ENCODE data around the gene CTNNA2. TPM values are rescaled to one million over a fixed set of nuclear protein-coding genes. Genes with fewer than 3 reads are reported as not detected.
"Not testable (repeated sequence)": the region's sequence is repeated elsewhere in the genome, so short reads cannot be mapped to it uniquely, and the experiment has no call there.

Gene CTNNA2
- total RNA-seq, 1 experiment from 2014 or later = 0.10 TPM

DNA sequence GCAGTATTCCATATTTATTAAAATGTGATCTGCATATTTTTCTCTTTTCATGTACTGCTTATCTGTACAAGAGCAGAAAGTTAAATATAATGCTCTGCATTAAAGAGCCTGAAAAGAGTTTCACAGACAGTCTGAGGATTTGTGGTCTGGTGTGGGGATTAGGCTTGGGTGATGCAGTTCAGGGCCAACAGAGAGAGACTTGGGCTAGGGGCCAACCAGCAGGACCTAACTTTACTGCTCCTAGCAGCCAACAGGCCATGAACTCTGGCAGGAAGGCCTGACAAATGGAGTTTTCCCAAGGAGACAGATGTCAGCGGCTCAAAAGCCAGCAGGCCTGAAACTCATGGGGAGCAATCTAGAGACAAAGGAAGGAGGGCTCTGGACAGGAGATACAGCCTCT lies 622.1 kb downstream of the CTNNA2 start:
- DNase-seq (ENCODE audit: low spot score) = no peak

DNA sequence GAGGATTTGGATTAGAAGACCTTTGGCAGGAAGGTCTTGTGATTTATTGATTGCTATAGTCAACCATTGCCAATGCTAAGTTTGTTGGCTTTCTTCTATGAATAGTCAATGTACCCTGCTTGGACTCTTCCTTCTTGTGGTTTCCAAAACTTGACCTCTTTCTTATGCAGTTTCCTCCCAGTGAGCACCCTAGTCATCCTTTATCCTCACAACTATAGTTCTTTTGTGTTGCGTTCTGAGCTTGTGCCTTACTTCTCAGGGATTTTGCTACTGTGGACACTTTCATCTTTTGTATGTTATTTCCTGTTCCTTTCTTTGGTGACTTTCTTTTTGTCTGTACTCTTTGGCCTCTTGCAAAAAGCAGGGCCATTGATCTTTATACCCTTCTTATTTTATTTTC lies 623.5 kb downstream of the CTNNA2 start:
- no peak for DNase-seq (ENCODE audit: low spot score)

DNA sequence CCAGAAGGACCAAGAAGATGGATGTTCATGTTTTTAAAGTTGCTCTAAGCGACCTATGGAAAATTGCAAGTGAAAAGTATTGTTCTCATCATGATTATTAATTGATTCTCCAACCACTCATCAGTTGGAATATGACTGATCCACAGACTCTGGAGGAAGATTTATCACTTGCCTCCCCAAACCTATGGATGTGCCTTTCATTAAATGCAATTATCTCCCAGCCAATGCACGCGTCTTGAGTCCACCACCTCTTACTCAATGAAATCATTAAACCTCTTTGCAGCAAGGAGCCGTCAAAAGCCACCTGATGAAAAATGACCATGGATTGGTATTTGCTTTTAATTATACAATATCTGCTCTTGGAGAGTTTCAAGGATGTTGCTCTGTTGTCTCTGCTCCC lies 626.1 kb downstream of the CTNNA2 start:
- no peak for DNase-seq (ENCODE audit: low spot score)

GRCh38 chr2:80141007-80141726 lies 628.3 kb downstream of the CTNNA2 start:
- DNase-seq (ENCODE audit: low spot score) = no peak

DNA sequence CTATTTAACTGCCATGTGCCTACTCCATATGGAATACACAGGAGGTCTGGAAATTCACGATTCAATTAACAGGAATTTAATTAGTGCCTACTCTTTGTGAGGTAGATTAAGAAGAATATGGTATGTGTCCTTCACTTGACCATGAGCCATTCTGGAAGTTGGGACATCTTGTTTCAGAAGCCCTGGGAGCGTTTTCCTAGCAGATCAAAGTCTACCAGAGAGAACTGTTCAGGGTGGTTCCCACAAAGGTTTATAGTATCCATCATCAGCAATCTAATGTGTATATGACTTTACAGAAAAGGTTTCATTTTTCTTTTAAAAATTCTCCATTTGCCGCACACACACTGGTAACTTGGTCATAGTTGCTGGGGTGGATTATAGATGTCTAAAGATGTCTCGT lies 632.6 kb downstream of the CTNNA2 start:
- DNase-seq (ENCODE audit: low spot score) = no peak

DNA sequence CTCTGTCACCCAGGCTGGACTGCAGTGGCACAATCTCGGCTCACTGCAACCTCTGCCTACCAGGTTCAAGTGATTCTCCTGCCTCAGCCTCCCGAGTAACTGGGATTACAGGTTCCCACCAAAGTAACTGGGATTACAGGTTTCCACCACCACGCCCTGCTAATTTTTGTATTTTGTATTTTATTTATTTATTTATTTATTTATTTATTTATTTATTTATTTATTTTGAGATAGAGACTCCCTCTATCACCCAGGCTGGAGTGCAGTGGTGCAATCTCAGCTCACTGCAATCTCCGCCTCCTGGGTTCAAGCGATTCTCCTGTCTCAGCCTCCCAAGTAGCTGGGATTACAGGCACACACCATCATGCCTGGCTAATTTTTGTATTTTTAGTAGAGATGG lies 633.9 kb downstream of the CTNNA2 start:
- DNase-seq (ENCODE audit: low spot score) = not testable (repeated sequence)

- DNase-seq (ENCODE audit: low spot score) = no peak
Measured at GRCh38 chr2:80147690-80148089, 634.8 kb downstream of the CTNNA2 start.

DNA sequence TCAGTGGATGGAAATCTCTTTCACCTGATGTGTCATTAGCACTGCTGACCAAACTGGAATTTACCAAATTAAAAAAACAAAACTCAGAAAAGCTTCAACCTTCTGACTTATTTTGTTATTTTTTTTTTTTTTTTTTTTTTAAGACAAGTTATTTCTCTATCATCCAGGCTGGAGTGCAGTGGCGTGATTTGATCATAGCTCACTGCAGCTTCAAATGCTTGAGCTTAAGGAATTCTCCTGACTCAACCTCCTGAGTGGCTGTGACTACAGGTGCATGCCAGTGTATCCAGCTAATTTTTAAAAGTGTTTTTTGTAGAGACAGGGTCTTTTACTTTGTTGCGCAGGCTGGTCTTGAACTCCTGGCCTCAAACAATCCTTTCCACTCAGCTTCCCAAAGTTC lies 636.1 kb downstream of the CTNNA2 start:
- DNase-seq (ENCODE audit: low spot score) = no peak

GRCh38 chr2:80149991-80150390 lies 637.1 kb downstream of the CTNNA2 start:
- DNase-seq (ENCODE audit: low spot score) = peak; percentile 14

DNA sequence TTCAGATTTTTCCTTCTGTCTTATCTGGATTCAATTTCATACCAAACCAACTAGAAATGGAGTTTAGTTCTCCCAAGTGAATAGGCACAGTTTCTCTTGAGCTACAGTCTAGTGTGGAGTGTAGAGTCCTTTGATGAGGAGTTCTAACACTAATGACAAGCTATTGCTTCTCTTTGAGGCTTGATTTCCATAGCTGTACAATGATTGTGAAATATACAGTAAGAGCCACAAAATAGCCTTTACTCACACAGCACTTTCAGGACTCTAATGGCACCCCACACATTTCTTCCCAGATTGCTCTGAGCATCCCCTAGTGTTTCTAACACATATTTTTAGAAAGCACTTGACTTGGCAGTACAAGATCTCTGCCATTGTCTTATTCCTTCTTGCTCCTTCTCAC lies 638.4 kb downstream of the CTNNA2 start:
- no peak for DNase-seq (ENCODE audit: low spot score)

DNA sequence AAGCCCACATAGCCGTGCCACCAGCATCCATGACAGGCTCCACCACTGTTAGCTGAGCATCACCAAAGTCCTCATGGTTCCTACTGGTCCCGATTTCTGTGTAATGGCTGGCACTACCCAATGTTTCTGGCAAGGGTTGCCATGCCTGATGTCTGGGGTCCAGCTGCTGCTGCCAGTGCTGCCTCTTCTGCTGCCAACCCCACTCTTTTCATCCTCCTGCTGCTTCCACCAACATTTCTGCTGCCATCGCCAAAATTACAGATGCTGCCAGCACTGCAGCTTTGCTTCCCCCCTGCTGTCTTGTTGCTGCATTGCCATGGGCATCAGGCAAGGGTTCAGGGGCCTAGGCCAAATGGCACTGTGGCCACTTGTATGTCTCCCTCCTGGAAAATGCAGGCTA lies 638.8 kb downstream of the CTNNA2 start:
- no peak for DNase-seq (ENCODE audit: low spot score)

DNA sequence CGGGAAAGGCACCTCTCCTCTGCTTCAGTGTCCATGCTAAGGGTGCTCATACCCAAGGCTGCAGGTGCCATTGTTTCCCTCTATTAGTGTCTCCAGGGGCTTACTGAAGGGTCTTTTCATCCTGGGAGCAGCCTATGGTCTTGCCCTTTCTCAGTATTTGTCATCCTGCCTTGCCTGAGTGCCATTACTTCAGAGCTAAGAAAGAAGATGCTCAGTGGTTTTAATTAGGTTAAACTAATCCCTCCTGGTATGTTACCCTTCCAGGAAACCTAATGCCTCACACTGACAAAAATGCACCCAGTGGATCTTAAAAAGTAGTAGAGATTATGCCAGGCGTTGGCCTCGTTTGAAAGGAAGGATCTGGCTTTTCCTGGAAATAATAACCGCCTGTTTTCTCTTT lies 640.3 kb downstream of the CTNNA2 start:
- no peak for DNase-seq (ENCODE audit: low spot score)

- no peak for DNase-seq (ENCODE audit: low spot score)
Measured at GRCh38 chr2:80153768-80154167, 640.9 kb downstream of the CTNNA2 start.

GRCh38 chr2:80154231-80154915 lies 641.5 kb downstream of the CTNNA2 start:
- DNase-seq (ENCODE audit: low spot score) = no peak

- DNase-seq (ENCODE audit: low spot score) = no peak
Measured at GRCh38 chr2:80164375-80164774, 651.5 kb downstream of the CTNNA2 start.

DNA sequence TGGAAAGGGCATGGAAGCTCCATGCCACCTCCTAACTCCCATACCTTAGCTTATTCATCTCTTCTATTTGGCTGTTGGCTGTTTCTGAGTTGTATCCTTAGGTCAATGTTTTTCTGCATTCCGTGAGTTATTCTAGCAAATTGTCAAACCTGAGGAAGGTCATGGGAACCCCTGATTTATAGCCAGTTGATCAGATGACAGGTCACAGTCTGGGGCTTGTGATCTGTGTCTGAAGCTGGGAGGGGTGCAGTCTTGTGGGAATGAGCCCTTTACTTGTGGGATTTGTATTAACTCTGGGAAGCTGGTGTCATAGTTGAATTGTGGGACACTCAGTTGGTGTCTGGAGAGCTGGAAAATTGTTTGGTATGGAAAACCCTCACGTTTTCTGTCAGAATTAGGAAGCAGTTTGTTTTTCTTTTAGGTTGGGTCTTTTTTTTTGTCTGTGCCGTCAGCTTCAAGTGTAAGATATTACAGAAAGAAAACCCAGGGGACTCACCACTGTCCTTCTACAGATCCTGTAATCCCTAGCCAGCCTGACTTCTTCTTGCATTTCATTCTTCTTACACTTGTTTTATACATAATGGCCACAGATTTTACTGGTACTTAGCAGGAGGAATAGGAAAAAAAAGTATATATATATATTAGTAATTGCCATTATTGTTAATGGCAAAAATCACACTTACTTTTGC lies 653.8 kb downstream of the CTNNA2 start:
- no peak for DNase-seq (ENCODE audit: low spot score)

DNA sequence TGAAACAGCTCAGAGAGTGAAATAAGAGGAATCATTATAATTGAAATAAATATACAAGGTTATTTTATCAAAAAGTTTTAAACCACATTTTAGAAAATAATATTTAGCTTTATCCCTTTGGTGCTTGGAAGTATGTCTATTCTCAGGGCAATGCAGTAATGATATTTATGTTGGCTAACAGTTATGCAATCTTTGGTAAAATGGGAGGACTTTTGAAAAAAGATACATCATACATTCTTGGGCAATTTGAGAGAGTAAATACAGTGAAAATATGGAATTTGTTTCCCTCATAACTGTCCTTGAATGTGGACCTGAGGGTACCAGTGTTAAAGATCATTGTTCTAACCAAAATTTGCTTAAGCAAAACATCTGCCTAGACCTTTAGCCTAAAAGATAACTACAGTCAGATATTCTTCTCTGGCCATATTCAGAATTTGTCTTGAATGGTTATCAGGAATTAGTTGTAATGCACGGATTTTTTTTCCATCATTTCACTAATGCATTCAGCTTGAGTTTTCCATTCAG lies 654.5 kb downstream of the CTNNA2 start:
- DNase-seq (ENCODE audit: low spot score) = no peak

- no peak for DNase-seq (ENCODE audit: low spot score)
Measured at GRCh38 chr2:80168037-80168436, 655.2 kb downstream of the CTNNA2 start.

DNA sequence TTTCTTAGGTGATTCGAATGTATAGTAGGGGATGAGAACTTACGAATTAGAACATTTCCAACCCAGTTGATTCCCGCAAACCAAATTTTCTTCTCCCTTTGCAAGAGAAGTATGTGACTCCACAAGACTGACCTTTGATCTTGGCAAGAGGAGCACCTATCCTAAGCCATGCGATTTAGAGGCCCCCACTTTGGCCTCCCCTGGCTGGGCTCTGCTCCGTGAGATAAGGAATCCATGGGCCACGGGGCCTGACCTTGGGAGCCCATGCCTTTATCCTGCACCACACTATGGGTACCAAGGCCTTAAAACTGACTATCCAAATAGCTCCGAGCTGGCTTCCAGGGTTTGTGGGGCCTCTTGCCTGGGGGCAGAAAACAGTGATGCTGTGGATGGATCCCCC lies 656.0 kb downstream of the CTNNA2 start:
- DNase-seq (ENCODE audit: low spot score) = no peak

GRCh38 chr2:80169811-80170594 lies 657.2 kb downstream of the CTNNA2 start:
- DNase-seq (ENCODE audit: low spot score) = peak; percentile 58

DNA sequence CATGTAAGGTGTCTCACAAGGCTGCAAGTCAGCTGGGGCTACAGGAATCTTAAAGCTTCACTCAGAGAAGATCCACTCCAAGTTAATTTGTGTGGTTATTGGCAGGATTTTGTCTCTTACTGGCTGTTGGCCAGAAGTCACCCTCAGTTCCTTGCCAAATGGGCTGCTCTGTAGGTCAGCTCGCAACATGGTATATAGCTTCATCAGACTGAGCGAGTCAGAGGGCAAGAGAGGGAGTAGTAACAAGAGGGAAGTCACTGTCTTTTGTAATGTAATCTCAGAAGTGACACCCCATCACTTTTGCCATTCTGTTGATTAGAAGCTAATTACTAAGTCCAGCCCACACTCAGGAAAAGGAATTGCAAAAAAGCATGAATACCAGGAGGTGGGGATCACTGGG lies 672.2 kb downstream of the CTNNA2 start:
- DNase-seq (ENCODE audit: low spot score) = no peak

DNA sequence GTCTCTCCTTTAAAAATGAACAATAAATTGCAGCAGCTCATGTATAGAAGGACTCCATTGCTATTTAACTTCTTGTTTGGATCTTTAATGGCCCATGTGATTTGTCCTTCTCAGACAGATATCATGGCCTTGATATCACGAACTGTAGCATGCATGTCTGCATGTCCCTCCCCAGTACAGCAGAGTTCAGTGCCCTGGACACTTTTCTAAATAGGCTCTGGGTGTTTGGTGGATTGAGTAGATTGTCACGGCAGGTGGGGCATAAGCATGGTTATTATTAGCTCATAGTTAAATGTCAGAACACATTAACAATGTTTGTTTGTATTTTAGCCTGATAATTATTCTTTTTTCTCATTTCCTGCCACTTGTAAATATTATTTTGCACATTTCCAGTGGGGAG lies 673.4 kb downstream of the CTNNA2 start:
- no peak for DNase-seq (ENCODE audit: low spot score)

Measured in HT-29 (cell line).